WI38 (cell line): ENCODE measurements around the gene TDRD5.

ENCODE experiments used
- H3K4me3 ChIP-seq: 2 replicates; pipeline ENCODE4 v1.5.1; 2011; ENCODE audit warnings: low read depth, mild to moderate bottlenecking, control low read depth, low read length
- TF ChIP-seq, protein P1 (sequence below): IDR thresholded peaks from 2 replicates; pipeline ENCODE4 v1.5.1; 2012; ENCODE audit warnings: low read depth, mild to moderate bottlenecking, control low read depth, low read length

Gene TDRD5

DNA sequence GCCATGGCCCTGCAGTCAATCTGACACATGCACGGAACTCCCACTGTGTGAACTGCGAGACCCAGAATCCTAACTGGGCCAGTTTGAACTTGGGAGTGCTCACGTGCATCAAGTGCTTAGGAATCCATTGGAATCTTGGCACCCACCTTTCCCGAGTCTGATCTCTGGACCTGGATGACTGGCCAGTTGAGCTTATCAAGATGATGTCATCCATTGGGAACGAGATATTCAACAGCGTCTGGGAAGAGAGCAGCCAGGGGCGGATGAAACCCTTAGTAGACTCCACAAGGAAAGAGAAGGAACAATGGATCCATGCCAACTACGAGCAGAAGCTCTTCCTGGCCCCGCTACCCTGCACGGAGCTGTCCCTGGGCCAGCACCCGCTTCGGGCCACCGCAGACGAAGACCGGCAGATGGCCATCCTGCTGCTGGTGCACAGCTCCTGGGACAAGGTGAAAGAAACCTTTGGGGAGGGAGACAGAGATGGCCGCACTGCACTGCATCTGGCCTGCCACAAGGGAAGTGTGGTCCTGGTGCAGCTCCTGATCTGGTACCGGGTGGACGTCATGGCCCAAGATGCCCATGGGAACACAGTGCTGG lies 3.1 kb upstream of the TDRD5 start:
- no peak overlapping the region for H3K4me3 ChIP-seq
- TF ChIP-seq, protein P1, sequence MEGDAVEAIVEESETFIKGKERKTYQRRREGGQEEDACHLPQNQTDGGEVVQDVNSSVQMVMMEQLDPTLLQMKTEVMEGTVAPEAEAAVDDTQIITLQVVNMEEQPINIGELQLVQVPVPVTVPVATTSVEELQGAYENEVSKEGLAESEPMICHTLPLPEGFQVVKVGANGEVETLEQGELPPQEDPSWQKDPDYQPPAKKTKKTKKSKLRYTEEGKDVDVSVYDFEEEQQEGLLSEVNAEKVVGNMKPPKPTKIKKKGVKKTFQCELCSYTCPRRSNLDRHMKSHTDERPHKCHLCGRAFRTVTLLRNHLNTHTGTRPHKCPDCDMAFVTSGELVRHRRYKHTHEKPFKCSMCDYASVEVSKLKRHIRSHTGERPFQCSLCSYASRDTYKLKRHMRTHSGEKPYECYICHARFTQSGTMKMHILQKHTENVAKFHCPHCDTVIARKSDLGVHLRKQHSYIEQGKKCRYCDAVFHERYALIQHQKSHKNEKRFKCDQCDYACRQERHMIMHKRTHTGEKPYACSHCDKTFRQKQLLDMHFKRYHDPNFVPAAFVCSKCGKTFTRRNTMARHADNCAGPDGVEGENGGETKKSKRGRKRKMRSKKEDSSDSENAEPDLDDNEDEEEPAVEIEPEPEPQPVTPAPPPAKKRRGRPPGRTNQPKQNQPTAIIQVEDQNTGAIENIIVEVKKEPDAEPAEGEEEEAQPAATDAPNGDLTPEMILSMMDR = no peak

- H3K4me3 ChIP-seq = no peak overlapping the region
- TF ChIP-seq, protein P1 = no peak
Observed at GRCh38 chr1:179589509-179589908, 2.1 kb upstream of the TDRD5 start.

DNA sequence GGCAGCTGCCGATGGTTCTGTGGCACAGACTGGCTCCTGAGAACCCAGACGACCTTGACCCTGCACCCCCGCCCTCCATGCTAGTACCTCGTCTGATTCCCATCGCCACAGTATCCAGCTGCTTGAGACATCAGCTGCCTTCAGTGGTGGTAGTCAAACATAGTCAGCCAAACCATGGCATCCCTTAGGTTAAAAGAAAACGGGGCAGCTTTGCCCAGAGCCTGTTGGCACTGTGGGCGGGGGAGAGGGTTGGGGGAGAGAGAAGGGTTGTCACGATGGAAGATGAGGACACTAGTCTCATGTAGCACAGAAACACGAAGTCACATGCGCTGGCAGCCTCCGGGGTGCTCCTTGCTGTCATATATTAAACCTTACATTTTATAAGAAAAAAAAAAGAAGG lies 961 bp upstream of the TDRD5 start:
- no peak overlapping the region for H3K4me3 ChIP-seq
- TF ChIP-seq, protein P1 = no peak

- TF ChIP-seq, protein P1 = no peak
- H3K4me3 ChIP-seq = no peak overlapping the region
Observed at GRCh38 chr1:179591253-179591591, 410 bp upstream of the TDRD5 start.

GRCh38 chr1:179598631-179599030 lies 7.0 kb downstream of the TDRD5 start:
- TF ChIP-seq, protein P1 = no peak
- no peak overlapping the region for H3K4me3 ChIP-seq

- TF ChIP-seq, protein P1 = 0 out of 2 replicates have a peak, but pooled peaks have one; percentile 18
- no peak overlapping the region for H3K4me3 ChIP-seq
Observed at GRCh38 chr1:179599623-179600249, 8.1 kb downstream of the TDRD5 start.

GRCh38 chr1:179601093-179601492 lies 9.5 kb downstream of the TDRD5 start:
- TF ChIP-seq, protein P1 = no peak
- no peak overlapping the region for H3K4me3 ChIP-seq
